CD4-positive, CD25-positive, alpha-beta regulatory T cell (primary cell): ENCODE results near the gene SETBP1. TPM values are rescaled to one million over a fixed set of nuclear protein-coding genes. Genes with fewer than 3 reads are reported as not detected.

Experiments used
- ATAC-seq, 2 donors: fragments of 150-1000 bp; cut with Tn5 transposase; one replicate each; pipeline ENCODE4 v1.10.0; 2021; ENCODE audit warnings: low read depth in 2 of 2, moderate number of reproducible peaks in 2 of 2, moderate library complexity in 1 of 2
- DNase-seq, 3 donors: peaks; one replicate each; pipeline versions ENCODE4 v3.0.0 to v3.0.0-alpha.2; 2012 to 2022; ENCODE audit warnings: mixed read lengths in 1 of 3
- H3K27ac ChIP-seq: one replicate; pipeline ENCODE4 v1.7.0; 2013; ENCODE audit warnings: mild to moderate bottlenecking, low read length; ENCODE audit not compliant: insufficient read depth, poor library complexity, severe bottlenecking
- H3K27me3 ChIP-seq: one replicate; pipeline ENCODE4 v1.7.0; 2013; ENCODE audit warnings: low read length; ENCODE audit not compliant: control insufficient read depth, insufficient read depth
- H3K36me3 ChIP-seq: one replicate; pipeline ENCODE4 v1.7.0; 2013; ENCODE audit warnings: mild to moderate bottlenecking, low read length, moderate library complexity; ENCODE audit not compliant: control insufficient read depth, insufficient read depth
- H3K4me1 ChIP-seq: 2 replicates; pipeline ENCODE4 v1.7.0; 2013; ENCODE audit warnings: mild to moderate bottlenecking, low read length; ENCODE audit not compliant: insufficient read depth, control insufficient read depth, poor library complexity, severe bottlenecking
- H3K4me3 ChIP-seq: one replicate; pipeline ENCODE4 v1.7.0; 2013; ENCODE audit warnings: low read depth, mild to moderate bottlenecking, low read length, moderate library complexity
- H3K9me3 ChIP-seq, 2 experiments: 1 replicate in 1 of 2; 2 replicates in 1 of 2; pipeline ENCODE4 v1.7.0; 2013; ENCODE audit warnings: low read length in 2 of 2, mild to moderate bottlenecking in 1 of 2, moderate library complexity in 1 of 2; ENCODE audit not compliant: control insufficient read depth in 2 of 2
- H3K27ac Mint-ChIP-seq, 3 donors: one replicate each; pipeline ENCODE4 v1.8.0; 2020 to 2022; ENCODE audit warnings: mild to moderate bottlenecking in 3 of 3, mixed read lengths in 3 of 3, moderate library complexity in 2 of 3
- H3K27me3 Mint-ChIP-seq: one replicate; pipeline ENCODE4 v1.8.0; 2022; ENCODE audit warnings: mild to moderate bottlenecking, mixed read lengths
- H3K36me3 Mint-ChIP-seq: one replicate; pipeline ENCODE4 v1.8.0; 2020; ENCODE audit warnings: mixed read lengths
- H3K4me1 Mint-ChIP-seq, 4 donors: one replicate each; pipeline ENCODE4 v1.8.0; 2020 to 2022; ENCODE audit warnings: mixed read lengths in 4 of 4, mild to moderate bottlenecking in 1 of 4
- H3K4me3 Mint-ChIP-seq, 4 donors: one replicate each; pipeline ENCODE4 v1.8.0; 2020 to 2022; ENCODE audit warnings: mild to moderate bottlenecking in 4 of 4, mixed read lengths in 4 of 4, moderate library complexity in 3 of 4
- H3K9me3 Mint-ChIP-seq, 7 donors: one replicate each; pipeline ENCODE4 v1.8.0; 2020 to 2022; ENCODE audit warnings: mixed read lengths in 7 of 7, mild to moderate bottlenecking in 3 of 7, moderate library complexity in 2 of 7
- polyA plus RNA-seq, 4 donors: library from polyadenylated mRNA; unstranded; fragments of 300-500 nt; fragmentation: Illumina TruSeq; gene quantifications; one replicate each; pipeline ENCODE4 v1.2.3, GENCODE V29; 2021
- total RNA-seq: library from RNA; stranded (reverse); gene quantifications from one replicate; pipeline ENCODE4 v1.2.3, GENCODE V29; 2022

SETBP1 gene
- total and polyA plus RNA-seq, 5 donors from 2014 or later: 0.32 to 1.6 (median 0.38) TPM; not detected in 2

DNA sequence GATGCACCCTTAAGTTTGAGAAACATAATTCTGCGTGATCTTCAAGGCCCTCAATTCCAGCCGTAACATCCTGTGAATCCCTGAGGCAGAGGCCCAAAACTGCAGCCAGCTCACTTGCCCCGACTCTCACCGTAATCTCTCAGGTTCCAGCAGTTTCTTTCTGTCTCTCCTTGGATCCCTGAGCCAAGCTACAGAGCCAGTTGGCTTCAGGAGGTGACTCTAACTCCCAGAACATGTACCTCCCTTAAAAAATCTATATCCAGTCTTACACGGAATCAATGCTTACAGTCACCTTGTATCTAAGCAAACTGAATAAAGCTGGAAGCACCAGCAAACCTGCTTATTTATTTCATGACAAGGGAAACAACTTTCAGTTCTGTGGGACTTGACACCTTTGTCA, 300.4 kb downstream of the SETBP1 start:
- Mint-ChIP-seq H3K4me3 (no peak overlapping the region), H3K4me1 (no peaks in the 10 kb centered on the region), H3K9me3 (peaks cover 0 to 3% (median 0%) of the 10 kb centered on the region in 7 donors), H3K27ac (no peak overlapping the region), H3K36me3 (no peaks in the 10 kb centered on the region), H3K27me3 (no peaks in the 10 kb centered on the region)
- Histone ChIP-seq H3K4me1 (no peaks in the 10 kb centered on the region), H3K9me3 (no peaks in the 10 kb centered on the region), H3K27ac (no peak overlapping the region), H3K4me3 (no peak overlapping the region), H3K36me3 (no peaks in the 10 kb centered on the region), H3K27me3 (no peaks in the 10 kb centered on the region)
- no peak for DNase-seq
- no peak for ATAC-seq

DNA sequence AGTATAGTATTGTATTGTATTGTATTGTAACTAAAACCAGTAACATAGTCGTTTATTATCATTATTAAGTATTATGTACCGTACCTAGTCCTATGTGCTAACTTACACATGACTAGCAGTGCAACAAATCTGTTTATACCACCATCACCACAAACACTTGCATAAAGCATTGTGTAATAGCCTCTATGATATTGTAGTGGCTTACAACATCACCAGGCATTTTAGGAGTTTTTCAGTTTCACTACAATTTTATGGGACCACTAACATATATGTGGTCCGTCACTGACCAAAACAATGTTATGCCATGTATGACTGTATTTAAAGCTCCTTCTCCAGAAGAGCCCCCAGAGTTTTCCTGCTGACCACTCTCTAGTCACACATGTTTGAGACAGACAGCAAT, 306.2 kb downstream of the SETBP1 start:
- no peaks in the 10 kb centered on the region for H3K36me3 Mint-ChIP-seq
- no peaks in the 10 kb centered on the region for H3K36me3 ChIP-seq

GRCh38 chr18:44987371-44987770, 306.7 kb downstream of the SETBP1 start:
- Mint-ChIP-seq H3K27ac (no peak overlapping the region), H3K27me3 (peaks cover 4% of the 10 kb centered on the region), H3K4me3 (no peak overlapping the region), H3K4me1 (no peaks in the 10 kb centered on the region), H3K9me3 (peaks cover 0 to 2% (median 0%) of the 10 kb centered on the region in 7 donors), H3K36me3 (no peaks in the 10 kb centered on the region)
- Histone ChIP-seq H3K9me3 (no peaks in the 10 kb centered on the region), H3K27ac (no peak overlapping the region), H3K36me3 (no peaks in the 10 kb centered on the region), H3K4me3 (no peak overlapping the region), H3K27me3 (peaks cover 1% of the 10 kb centered on the region), H3K4me1 (no peaks in the 10 kb centered on the region)
- ATAC-seq (no peak), DNase-seq (no peak)

More for the DNA sequence above, 306.2 kb downstream of the SETBP1 start:
- no peaks in the 10 kb centered on the region for H3K4me1 Mint-ChIP-seq
- Histone ChIP-seq H3K27ac (no peak overlapping the region), H3K4me3 (no peak overlapping the region), H3K4me1 (no peaks in the 10 kb centered on the region), H3K9me3 (no peaks in the 10 kb centered on the region), H3K27me3 (peaks cover 1% of the 10 kb centered on the region)
- H3K27me3 Mint-ChIP-seq: peaks cover 4% of the 10 kb centered on the region
- DNase-seq: no peak
- ATAC-seq: no peak
- H3K4me3 Mint-ChIP-seq: no peak overlapping the region
- no peak overlapping the region for H3K27ac Mint-ChIP-seq
- H3K9me3 Mint-ChIP-seq: peaks cover 0 to 2% (median 0%) of the 10 kb centered on the region in 7 donors

DNA sequence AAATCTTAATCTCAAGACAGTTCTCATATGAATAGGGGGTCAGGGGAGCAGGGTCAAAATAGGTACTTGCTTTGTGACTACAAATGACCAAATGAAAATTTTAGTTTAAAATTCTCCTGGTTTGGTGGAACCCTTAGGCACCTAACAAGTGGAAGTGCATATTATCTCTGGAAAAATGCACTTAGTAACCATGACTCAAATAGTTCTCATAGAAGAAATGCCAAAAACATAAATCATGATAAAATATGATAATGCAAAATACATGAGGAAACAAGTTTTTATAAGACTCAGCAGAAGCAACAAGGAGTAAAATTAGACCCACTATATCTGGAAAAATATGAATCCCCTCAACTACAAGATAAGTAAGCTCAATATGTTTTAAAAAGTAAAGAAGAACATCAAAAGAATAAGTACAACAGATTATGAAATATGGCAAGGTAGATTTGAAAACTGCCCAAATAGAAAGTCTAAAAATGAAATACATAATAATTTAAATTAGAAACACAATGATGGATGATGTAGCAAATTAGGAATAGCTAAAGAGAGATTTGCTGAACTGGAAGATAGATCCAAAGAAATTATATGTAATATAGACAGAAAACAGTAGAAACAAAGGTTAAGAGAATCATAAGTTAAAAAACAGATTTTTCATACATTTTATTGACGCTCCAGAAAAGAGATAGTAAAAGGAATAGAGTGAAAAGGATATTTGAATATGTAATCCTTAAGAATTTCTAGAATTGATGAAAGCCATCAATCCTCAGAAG, 308.3 kb downstream of the SETBP1 start:
- Mint-ChIP-seq H3K36me3 (no peaks in the 10 kb centered on the region), H3K27ac (peak overlapping the region in 1 of 3 donors; percentile 43), H3K27me3 (peaks cover 4% of the 10 kb centered on the region), H3K4me3 (no peak overlapping the region), H3K9me3 (peaks cover 0 to 2% (median 0%) of the 10 kb centered on the region in 7 donors), H3K4me1 (no peaks in the 10 kb centered on the region)
- Histone ChIP-seq H3K27ac (no peak overlapping the region), H3K9me3 (no peaks in the 10 kb centered on the region), H3K36me3 (no peaks in the 10 kb centered on the region), H3K27me3 (peaks cover 1% of the 10 kb centered on the region), H3K4me3 (no peak overlapping the region), H3K4me1 (no peaks in the 10 kb centered on the region)
- ATAC-seq (no peak), DNase-seq (no peak)

GRCh38 chr18:44996261-44996660, 315.6 kb downstream of the SETBP1 start:
- no peak overlapping the region for H3K27ac ChIP-seq
- ATAC-seq: no peak
- peaks cover 4% of the 10 kb centered on the region for H3K27me3 Mint-ChIP-seq
- no peak overlapping the region for H3K4me3 Mint-ChIP-seq
- no peaks in the 10 kb centered on the region for H3K9me3 ChIP-seq
- no peaks in the 10 kb centered on the region for H3K36me3 ChIP-seq
- H3K4me1 Mint-ChIP-seq: no peaks in the 10 kb centered on the region
- no peak overlapping the region for H3K27ac Mint-ChIP-seq
- H3K9me3 Mint-ChIP-seq: peaks cover 0 to 4% (median 0%) of the 10 kb centered on the region in 7 donors
- no peaks in the 10 kb centered on the region for H3K27me3 ChIP-seq
- DNase-seq: no peak
- no peaks in the 10 kb centered on the region for H3K4me1 ChIP-seq
- no peaks in the 10 kb centered on the region for H3K36me3 Mint-ChIP-seq
- no peak overlapping the region for H3K4me3 ChIP-seq

GRCh38 chr18:44997174-44997573, 316.5 kb downstream of the SETBP1 start:
- no peaks in the 10 kb centered on the region for H3K4me1 ChIP-seq
- H3K9me3 Mint-ChIP-seq: peaks cover 0 to 5% (median 0%) of the 10 kb centered on the region in 7 donors
- no peak overlapping the region for H3K4me3 Mint-ChIP-seq
- peaks cover 4% of the 10 kb centered on the region for H3K27me3 Mint-ChIP-seq
- no peaks in the 10 kb centered on the region for H3K36me3 Mint-ChIP-seq
- H3K36me3 ChIP-seq: no peaks in the 10 kb centered on the region
- no peak overlapping the region for H3K27ac ChIP-seq
- no peaks in the 10 kb centered on the region for H3K9me3 ChIP-seq
- no peak overlapping the region for H3K4me3 ChIP-seq
- no peak for DNase-seq
- no peak for ATAC-seq
- no peak overlapping the region for H3K27ac Mint-ChIP-seq
- H3K27me3 ChIP-seq: no peaks in the 10 kb centered on the region
- H3K4me1 Mint-ChIP-seq: no peaks in the 10 kb centered on the region

DNA sequence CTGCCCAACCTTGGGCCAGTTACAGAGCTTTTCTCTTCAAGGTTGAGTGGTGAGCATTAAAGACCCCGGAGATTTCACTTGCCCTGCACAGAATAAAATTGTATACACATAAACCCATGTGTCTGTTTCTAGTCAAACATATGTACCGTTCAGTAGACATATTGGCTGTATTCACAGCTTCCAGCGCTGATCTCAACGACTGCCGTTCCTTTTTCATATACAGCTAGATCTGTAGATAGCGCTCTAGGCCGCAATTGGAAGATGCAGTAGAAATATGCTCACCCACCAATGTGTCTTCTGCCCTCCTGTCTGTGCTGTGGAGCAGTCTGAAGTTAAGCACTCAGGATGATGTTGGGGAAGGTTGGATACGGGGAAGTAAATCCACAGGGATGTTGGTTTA, 317.7 kb downstream of the SETBP1 start:
- Mint-ChIP-seq H3K27ac (no peak overlapping the region), H3K4me3 (no peak overlapping the region), H3K27me3 (peaks cover 4% of the 10 kb centered on the region), H3K36me3 (no peaks in the 10 kb centered on the region), H3K4me1 (no peaks in the 10 kb centered on the region), H3K9me3 (peaks cover 0 to 5% (median 0%) of the 10 kb centered on the region in 7 donors)
- Histone ChIP-seq H3K9me3 (no peaks in the 10 kb centered on the region), H3K4me3 (no peak overlapping the region), H3K27ac (no peak overlapping the region), H3K36me3 (no peaks in the 10 kb centered on the region), H3K27me3 (no peaks in the 10 kb centered on the region), H3K4me1 (no peaks in the 10 kb centered on the region)
- no peak for DNase-seq
- ATAC-seq: no peak

- Histone ChIP-seq H3K4me3 (no peak overlapping the region), H3K27me3 (no peaks in the 10 kb centered on the region), H3K36me3 (no peaks in the 10 kb centered on the region), H3K27ac (no peak overlapping the region), H3K9me3 (no peaks in the 10 kb centered on the region), H3K4me1 (no peaks in the 10 kb centered on the region)
- DNase-seq (no peak), ATAC-seq (no peak)
- H3K4me1 Mint-ChIP-seq: peaks cover 0 to 2% (median 0%) of the 10 kb centered on the region in 4 donors
- peaks cover 0 to 3% (median 0%) of the 10 kb centered on the region in 7 donors for H3K9me3 Mint-ChIP-seq
- H3K36me3 Mint-ChIP-seq: no peaks in the 10 kb centered on the region
- no peaks in the 10 kb centered on the region for H3K27me3 Mint-ChIP-seq
- no peak overlapping the region for H3K27ac Mint-ChIP-seq
- H3K4me3 Mint-ChIP-seq: no peak overlapping the region
These were observed 323.9 kb downstream of the SETBP1 start for GRCh38 chr18:45004546-45005080.
